SH-SY5Y (cell line): Measurements from ENCODE around the gene MMS22L.
A peak's percentile ranks its signal among the peaks of the same experiment; 100 is the strongest.

Experiments
- GATA2 ChIP-seq: IDR thresholded peaks from 2 replicates; pipeline ENCODE4 v1.6.1; 2011; ENCODE audit warnings: mild to moderate bottlenecking, low read depth, low read length
- GATA3 ChIP-seq: IDR thresholded peaks from 2 replicates; pipeline ENCODE4 v1.6.1; 2011; ENCODE audit warnings: low read depth, mild to moderate bottlenecking, low read length, moderate library complexity

MMS22L gene

DNA sequence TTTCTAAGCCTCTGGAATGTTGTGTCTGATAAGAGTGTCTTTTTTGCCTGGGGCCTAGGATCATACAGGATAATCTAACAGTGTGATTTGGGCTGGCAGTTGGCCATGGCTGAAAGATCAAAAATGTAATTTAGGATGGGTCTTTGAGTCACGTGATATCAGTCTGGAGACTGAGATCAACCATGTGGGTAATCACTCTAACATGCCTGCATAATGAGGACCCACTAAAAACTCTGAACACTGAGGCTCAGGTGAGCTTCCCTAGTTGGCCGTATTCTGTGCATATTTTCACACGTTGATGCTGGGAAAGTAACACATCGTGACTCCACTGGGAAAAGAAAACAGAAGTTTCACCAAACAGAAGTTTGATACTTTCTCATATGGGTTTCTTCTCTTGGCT, 6.3 kb upstream of the MMS22L start:
- TF ChIP-seq GATA2 (no peak), GATA3 (no peak)

DNA sequence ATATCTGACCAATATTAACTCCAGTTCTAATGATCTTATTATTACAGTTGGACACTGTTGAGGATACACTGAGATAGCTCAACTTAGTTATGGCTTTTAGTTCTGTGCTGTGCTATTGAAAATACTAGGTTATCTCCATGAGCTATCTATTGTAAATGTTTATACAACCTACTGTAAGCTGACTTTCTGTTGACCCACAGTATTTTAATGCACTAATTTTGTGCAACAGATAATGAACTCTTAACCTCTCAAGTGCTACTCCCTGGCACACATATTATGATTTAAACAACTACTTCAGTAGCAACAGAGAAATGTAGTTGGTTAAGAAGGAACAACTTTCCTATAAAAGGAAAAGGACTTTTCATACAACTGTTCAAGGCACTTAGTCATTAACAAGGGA, 5.2 kb upstream of the MMS22L start:
- TF ChIP-seq GATA2 = no peak
- TF ChIP-seq GATA3 = no peak

DNA sequence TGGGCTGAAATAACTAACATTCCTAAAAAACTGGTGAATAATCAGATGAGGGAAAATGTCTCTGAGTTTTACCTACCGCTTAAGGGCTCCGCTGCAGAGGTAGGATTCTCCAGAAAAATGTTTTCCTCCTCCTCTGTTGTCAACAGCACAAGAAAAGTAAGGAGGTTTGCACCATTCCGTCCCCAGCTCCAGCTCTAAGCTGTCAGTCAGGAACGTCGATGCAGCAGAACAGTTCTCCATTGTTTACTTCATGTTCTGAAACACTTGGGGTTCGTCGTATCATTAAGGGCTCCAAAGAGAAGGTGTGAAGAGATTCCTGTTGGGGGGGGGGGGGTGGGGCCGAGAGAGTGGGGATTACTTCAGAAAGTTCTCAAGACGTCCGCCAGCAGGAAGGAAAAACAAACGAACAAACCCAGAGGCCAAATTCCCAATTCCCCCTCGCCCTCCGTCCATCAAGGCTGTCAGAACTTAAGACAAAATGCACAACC, 734 bp downstream of the MMS22L start:
- TF ChIP-seq GATA3 (no peak), GATA2 (no peak)

DNA sequence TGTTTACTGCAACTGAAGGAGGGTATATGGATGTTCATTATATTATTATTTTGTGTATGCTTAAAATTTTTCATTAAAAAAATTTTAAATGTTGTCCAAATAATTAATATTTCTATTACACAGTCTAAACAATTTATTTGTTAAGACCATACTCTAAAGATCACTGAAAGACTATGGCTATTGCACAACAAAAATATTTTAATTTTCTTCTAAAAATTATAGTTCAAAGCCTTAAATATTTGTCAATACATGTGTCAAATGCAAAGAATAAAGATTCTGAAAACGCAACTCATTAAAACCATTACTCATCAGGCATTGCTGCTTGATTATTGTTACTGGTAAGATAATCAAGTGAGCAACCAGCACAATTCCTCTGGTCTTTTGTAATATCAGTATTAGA, 2.2 kb downstream of the MMS22L start:
- no peak for TF ChIP-seq GATA2
- no peak for TF ChIP-seq GATA3

DNA sequence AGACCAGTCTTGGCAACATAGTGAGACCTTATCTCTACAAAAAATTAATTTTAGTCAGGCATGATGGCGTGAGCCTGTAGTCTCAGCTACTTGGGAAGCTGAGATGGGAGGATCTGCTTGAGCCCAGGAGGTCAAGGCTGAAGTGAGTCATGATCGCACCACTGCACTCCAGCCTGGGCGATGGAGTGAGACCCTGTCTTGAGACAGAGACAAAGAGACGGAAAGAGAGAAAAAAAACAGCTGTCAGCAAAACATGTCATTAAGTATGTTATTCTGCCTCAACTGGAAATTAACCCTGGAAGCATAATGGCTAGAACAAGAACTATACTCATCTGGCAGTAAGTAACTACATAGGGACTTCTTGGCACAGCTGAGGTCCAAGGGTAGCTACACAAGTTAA, 7.2 kb downstream of the MMS22L start:
- TF ChIP-seq GATA3 = no peak
- TF ChIP-seq GATA2 = no peak

DNA sequence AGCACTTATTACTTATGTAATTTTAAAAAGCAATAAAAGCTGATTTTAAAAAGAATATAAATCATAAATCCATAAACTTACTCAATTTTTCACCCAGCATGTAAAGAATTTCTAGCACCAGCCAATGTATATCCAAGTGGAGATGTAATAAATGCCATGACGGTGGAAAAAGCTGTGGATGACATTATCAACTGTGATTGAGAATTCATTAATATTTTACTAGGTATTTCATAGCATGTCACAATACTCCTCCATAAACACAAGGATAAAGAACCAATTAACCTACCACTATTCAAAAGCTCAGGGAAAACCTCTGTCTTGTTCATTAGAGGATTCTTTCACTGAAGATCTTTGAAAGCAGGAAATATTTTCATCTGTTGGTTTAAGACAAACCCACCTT, 13.2 kb downstream of the MMS22L start:
- TF ChIP-seq GATA3 = no peak
- TF ChIP-seq GATA2 = no peak

DNA sequence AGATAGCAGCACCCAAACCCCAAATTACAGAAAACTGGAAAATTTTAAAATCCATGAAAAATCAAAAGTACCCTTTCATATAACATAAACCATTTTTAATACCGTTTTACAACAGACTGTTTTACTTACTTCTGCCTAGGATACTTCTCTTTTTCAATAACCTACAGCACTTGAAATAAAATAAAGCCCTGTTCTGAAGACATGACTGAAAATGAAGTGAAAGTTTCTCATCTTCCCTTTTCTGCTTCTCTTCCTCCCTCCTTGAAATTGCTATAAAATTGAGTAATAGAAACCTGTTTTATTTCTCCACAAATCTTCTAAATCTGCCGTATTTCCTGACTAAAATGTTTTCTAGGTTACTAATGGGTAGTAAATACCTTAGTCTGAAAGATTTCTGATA, 20.3 kb downstream of the MMS22L start:
- TF ChIP-seq GATA2 = no peak
- no peak for TF ChIP-seq GATA3

DNA sequence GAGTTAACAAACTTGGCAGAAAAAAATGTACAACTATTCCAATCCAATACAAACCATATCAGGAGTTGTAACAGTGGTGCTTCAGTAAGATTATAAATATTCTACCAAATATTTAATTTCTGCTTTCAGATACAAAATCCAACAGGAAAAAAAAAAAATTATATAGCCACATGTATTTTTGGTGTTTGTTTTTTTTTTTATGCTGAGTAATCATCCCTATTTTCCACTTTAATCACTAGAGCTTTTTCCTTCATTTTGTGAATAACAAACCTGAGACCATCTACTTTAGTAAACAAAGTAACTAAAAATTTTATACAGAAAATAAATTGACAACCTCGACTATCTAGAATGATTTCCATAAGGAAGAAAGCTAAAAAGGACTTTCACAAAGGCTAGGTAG, 36.2 kb downstream of the MMS22L start:
- TF ChIP-seq GATA3 = no peak
- no peak for TF ChIP-seq GATA2

DNA sequence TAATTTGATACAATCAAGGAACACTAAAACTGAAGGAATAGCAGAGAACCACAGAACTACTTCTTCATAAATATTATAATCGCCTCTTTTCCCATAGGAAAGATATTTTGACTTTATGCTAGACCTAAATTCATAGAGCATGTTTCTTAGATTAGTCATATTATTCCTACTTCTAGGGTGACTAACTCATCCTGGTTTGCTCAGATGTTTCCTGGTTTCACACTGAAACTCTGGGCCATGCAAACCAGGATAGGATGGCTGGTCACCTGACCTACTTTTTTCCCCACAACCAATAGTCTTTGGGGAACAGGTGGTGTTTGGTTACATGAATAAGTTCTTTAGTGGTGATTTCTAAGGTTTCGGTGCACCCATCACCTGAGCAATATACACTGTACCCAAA, 42.8 kb downstream of the MMS22L start:
- TF ChIP-seq GATA2 (no peak), GATA3 (no peak)

DNA sequence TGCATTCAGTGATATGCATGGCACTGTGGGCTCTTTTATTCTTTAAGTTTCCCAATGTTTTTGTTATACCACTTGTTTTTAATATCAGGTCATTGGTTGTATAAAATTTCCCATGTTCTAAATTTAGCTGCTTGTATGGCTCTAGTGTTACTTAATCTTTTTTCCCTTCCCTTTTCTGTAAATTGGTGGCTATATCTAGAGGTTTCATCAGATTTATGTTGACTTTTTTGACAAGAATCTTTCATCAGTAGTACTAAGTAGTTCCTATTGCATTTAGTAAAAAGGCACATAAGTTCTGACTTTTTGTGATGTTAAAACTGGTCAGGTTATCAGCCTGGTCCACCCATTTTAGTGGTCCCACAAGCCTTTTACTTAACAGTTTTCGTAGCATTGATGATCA, 51.1 kb downstream of the MMS22L start:
- TF ChIP-seq GATA3 = no peak
- TF ChIP-seq GATA2 = no peak

DNA sequence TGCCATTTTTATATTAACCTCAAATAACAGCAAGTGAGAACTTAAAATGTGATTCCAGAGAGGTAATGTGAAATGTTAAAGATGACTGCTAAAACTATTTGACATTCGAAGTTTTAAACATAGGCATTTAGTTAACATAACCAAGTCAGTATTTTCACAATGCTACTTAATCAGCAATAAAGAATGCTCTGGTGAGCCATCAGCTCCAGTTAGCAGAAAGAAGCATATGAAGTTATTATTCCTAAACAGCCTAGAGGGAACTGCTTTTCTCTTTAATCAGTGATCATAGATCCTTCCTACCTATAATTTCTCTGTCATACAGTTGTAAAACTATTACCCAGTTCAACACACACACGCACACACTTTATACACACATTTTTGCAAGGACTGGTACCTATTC, 60.1 kb downstream of the MMS22L start:
- TF ChIP-seq GATA3 = no peak
- no peak for TF ChIP-seq GATA2

DNA sequence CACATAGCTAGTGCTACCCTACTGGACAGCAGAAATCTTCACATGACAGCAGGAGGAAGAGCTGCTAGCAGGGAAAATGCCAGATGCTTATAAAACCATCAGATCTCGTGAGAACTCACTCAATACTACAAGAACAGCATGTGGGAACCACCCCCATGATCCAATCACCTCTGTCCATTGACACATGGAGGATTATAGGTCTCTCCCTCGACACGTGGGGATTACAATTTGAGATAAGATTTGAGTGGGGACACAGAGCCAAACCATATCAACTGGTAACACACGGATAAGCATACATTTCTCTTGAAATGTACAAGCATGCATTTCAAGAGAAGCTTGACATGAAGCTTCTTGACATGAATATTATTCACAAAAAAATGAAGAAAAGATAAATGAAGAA, 64.1 kb downstream of the MMS22L start:
- TF ChIP-seq GATA2 = no peak
- TF ChIP-seq GATA3 = no peak

DNA sequence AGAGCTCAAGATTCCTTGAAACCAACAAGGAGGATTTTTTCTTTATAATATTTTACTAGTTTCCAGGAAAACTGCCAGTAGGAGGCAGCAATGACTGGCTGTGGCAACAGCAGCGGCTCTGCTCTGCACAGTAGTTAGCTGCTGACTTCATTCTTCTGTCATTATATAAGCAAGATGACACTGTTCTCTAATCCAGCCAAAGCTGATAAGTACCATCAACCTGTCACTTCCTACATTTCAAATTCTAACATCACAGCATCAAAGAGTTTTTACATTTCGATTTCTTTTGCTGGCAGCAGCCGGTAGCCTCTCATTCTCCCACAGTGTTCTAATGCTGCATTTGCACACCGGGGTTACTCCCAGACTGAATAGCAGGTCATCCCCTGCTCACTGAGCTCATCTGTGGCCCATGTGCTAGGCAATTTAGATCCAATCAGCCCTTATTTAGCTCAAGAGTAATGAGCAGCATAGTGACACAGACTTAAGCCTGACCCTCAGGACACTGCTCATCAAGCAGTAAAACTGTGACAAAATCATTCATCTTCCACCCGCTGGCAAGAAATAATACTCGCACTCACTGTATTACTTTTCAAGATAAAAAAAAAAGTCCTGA, 67.8 kb downstream of the MMS22L start:
- TF ChIP-seq GATA3 (peak; percentile 57; the same call in 1 of the 2 replicates), GATA2 (peak; percentile 82)

DNA sequence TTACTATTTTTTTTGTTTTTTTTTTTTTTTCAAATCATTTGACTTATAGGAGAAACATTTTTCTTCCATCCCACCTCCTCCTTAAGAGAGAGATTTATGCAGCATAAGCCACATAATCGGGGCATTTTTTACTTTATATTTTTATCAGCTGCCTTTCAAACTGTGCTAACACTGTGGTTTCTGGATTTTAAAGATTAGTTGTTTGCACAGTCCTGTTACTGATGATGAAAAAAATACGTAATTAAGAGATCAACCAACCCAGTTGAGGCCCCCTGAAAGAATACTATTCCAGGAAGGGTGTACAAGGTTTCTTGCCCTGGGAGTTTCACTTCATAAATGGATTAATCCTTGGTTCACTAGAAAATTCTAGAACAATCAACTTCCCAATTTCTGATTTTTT, 68.3 kb downstream of the MMS22L start:
- no peak for TF ChIP-seq GATA3
- TF ChIP-seq GATA2 = no peak

DNA sequence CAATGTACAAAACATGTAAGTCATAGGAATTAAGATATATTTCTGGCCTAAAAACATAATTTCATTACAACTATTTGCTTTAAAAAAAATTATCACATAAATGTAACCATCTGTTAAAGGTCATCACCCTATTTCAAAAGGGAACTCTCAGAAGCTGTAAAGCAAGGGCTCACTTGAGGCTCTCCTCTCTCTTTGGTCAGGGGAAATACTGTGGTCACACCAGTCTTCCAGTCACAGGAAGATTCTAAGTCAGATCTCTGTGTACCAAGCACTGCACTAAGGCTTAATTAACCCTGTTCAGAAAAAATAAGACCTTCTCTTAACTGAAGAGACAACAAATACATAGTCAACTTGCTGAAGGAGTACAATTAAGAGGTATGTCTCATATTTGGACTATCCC, 75.6 kb downstream of the MMS22L start:
- no peak for TF ChIP-seq GATA2
- no peak for TF ChIP-seq GATA3

DNA sequence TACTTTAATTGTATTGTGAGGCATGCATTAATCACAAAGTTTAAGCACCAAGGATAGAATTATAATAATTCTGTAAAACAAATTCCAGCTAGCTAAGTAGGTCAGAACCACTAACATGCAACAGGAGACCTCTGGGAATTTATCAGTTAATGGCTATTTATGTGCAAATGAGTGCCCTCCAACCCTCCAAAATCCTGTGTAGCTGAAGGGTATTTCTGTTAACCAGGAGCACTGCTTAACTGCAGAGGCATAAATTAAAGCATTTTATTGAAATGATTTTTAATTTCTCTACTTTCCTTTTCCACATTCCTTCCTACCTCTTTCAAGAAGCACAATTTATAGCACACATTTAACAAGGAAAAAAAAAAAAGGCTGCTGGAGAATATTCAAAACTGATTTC, 77.0 kb downstream of the MMS22L start:
- TF ChIP-seq GATA3 (no peak), GATA2 (no peak)
